22Rv1 (cell line): ENCODE results near the gene SLC44A5.

ENCODE experiments used
- ZFX ChIP-seq: fragments of 450-650 bp; IDR thresholded peaks from 2 replicates; pipeline ENCODE4 v1.6.1; 2017; ENCODE audit warnings: antibody characterized with exemption, borderline replicate concordance
- TF ChIP-seq, protein P1 (sequence below): fragments of 450-650 bp; IDR thresholded peaks from 2 replicates; pipeline ENCODE4 v1.5.1; 2017; ENCODE audit warnings: mild to moderate bottlenecking

DNA sequence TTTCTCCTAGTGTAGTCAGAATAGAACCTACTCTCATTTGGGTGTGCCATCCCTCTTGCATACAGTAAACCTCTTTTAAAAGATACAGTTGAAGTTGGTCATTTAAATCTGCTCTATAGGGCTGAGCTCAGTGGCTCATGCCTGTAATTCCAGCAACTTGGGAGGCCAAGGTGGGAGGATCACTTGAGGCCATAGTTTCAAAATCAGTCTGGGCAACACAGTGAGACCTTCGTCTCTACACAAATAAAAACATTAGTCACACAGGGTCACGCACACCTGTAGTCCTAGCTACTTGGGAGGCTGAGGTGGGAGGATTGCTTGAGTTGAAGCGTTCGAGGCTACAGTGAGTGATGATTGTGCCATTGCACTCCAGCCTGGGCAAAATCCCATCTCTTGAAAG lies 292.9 kb downstream of the SLC44A5 start:
- TF ChIP-seq, protein P1, sequence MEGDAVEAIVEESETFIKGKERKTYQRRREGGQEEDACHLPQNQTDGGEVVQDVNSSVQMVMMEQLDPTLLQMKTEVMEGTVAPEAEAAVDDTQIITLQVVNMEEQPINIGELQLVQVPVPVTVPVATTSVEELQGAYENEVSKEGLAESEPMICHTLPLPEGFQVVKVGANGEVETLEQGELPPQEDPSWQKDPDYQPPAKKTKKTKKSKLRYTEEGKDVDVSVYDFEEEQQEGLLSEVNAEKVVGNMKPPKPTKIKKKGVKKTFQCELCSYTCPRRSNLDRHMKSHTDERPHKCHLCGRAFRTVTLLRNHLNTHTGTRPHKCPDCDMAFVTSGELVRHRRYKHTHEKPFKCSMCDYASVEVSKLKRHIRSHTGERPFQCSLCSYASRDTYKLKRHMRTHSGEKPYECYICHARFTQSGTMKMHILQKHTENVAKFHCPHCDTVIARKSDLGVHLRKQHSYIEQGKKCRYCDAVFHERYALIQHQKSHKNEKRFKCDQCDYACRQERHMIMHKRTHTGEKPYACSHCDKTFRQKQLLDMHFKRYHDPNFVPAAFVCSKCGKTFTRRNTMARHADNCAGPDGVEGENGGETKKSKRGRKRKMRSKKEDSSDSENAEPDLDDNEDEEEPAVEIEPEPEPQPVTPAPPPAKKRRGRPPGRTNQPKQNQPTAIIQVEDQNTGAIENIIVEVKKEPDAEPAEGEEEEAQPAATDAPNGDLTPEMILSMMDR, result no peak
- TF ChIP-seq ZFX, result no peak
